Colonic mucosa (tissue), 4 donors: ENCODE results near the gene NIN. TPM values are rescaled to one million over a fixed set of nuclear protein-coding genes. Genes with fewer than 3 reads are reported as not detected.

ENCODE experiments used
- DNase-seq: peaks from one replicate; pipeline ENCODE4 v3.0.0-alpha.2; 2020
- H3K27ac ChIP-seq: fragments of 200-600 bp; one replicate; pipeline ENCODE4 v1.8.0; 2021
- H3K27me3 ChIP-seq: fragments of 200-600 bp; one replicate; pipeline ENCODE4 v1.8.0; 2021
- H3K36me3 ChIP-seq: fragments of 200-600 bp; one replicate; pipeline ENCODE4 v1.8.0; 2021
- H3K4me1 ChIP-seq: fragments of 200-600 bp; one replicate; pipeline ENCODE4 v1.8.0; 2021; ENCODE audit warnings: mild to moderate bottlenecking
- H3K4me3 ChIP-seq: fragments of 200-600 bp; one replicate; pipeline ENCODE4 v1.8.0; 2021
- H3K9ac ChIP-seq, 2 donors: one replicate each; pipeline ENCODE4 v1.7.0; 2013; ENCODE audit warnings: control low read depth in 2 of 2, low read depth in 2 of 2, low read length in 2 of 2
- H3K9me3 ChIP-seq: fragments of 200-600 bp; one replicate; pipeline ENCODE4 v1.8.0; 2021
- CTCF ChIP-seq: fragments of 200-600 bp; IDR thresholded peaks from one replicate; pipeline ENCODE4 v1.8.0; 2022; ENCODE audit warnings: antibody characterized with exemption, mild to moderate bottlenecking
- intact Hi-C: fragments of 100-400 bp; cut with DNase I; formaldehyde crosslinking; loops from one replicate; pipeline ENCODE4 v1.14.1; 2022
- total RNA-seq, 2 donors: library from RNA; stranded (reverse); fragmentation: NEBNext Ultra II Directional in 1 of 2; extraction: Animal tissue kit (Norgen Biotek cat#: 25700) in 1 of 2; gene quantifications; one replicate each; pipeline ENCODE4 v1.2.1, GENCODE V29; 2021
- donor health status: healthy.
- donor health status: DM: no; HTN: no; CAD: no.
- donor health status: DM: no; HTN: no; CAD: no.

NIN gene
- total RNA-seq, 2 donors from 2014 or later: 13.7 to 19.8 TPM

GRCh38 chr14:50778721-50779483 is 52.1 kb downstream of the NIN start:
- no peaks in the 10 kb centered on the region for H3K27me3 ChIP-seq
- no peak for TF ChIP-seq CTCF
- intact Hi-C loops: loop anchor here (5.0 to 10.0 kb wide), 3 partner anchors 182 to 464 kb away; partner anchors contain the start of genes DMAC2L and L2HGDH
- H3K4me1 ChIP-seq: no peaks in the 10 kb centered on the region
- H3K9me3 ChIP-seq: no peaks in the 10 kb centered on the region
- H3K27ac ChIP-seq: no peak overlapping the region
- H3K9ac ChIP-seq: no peak overlapping the region
- H3K36me3 ChIP-seq: no peaks in the 10 kb centered on the region
- no peak overlapping the region for H3K4me3 ChIP-seq
- no peak for DNase-seq

- Histone ChIP-seq H3K4me1 (no peaks in the 10 kb centered on the region), H3K36me3 (no peaks in the 10 kb centered on the region), H3K27me3 (no peaks in the 10 kb centered on the region), H3K9ac (no peak overlapping the region), H3K27ac (no peak overlapping the region), H3K9me3 (no peaks in the 10 kb centered on the region), H3K4me3 (no peak overlapping the region)
- no peak for DNase-seq
- intact Hi-C loops: loop anchor here (5.0 to 10.0 kb wide), 3 partner anchors 179 to 462 kb away; partner anchors contain the start of genes DMAC2L and L2HGDH
- TF ChIP-seq CTCF: no peak
Measured at GRCh38 chr14:50776522-50776921, 54.4 kb downstream of the NIN start.

GRCh38 chr14:50775357-50775756 is 55.6 kb downstream of the NIN start:
- H3K9me3 ChIP-seq: no peaks in the 10 kb centered on the region
- H3K36me3 ChIP-seq: no peaks in the 10 kb centered on the region
- H3K9ac ChIP-seq: no peak overlapping the region
- peak overlapping the region; percentile 19 for H3K27ac ChIP-seq
- no peaks in the 10 kb centered on the region for H3K27me3 ChIP-seq
- TF ChIP-seq CTCF: no peak
- no peaks in the 10 kb centered on the region for H3K4me1 ChIP-seq
- no peak for DNase-seq
- H3K4me3 ChIP-seq: no peak overlapping the region
- intact Hi-C loops: loop anchor here (5.0 to 10.0 kb wide), 3 partner anchors 178 to 461 kb away; partner anchors contain the start of genes DMAC2L and L2HGDH

- Histone ChIP-seq H3K27me3 (no peaks in the 10 kb centered on the region), H3K9ac (no peak overlapping the region), H3K4me1 (no peaks in the 10 kb centered on the region), H3K4me3 (no peak overlapping the region), H3K36me3 (no peaks in the 10 kb centered on the region), H3K27ac (peak overlapping the region; percentile 19), H3K9me3 (no peaks in the 10 kb centered on the region)
- DNase-seq: no peak
- TF ChIP-seq CTCF: no peak
- intact Hi-C loops: loop anchor here (5.0 to 10.0 kb wide), 3 partner anchors 177 to 460 kb away; partner anchors contain the start of genes DMAC2L and L2HGDH
Measured at GRCh38 chr14:50774542-50775267, 56.3 kb downstream of the NIN start.

GRCh38 chr14:50773632-50774541 is 57.1 kb downstream of the NIN start:
- H3K4me3 ChIP-seq: no peak overlapping the region
- H3K27ac ChIP-seq: no peak overlapping the region
- H3K9ac ChIP-seq: peak overlapping the region in 1 of 2 donors; percentile 17
- peak; percentile 41 for DNase-seq
- TF ChIP-seq CTCF: peak; percentile 69
- H3K27me3 ChIP-seq: no peaks in the 10 kb centered on the region
- intact Hi-C loops: loop anchor here (10.0 kb wide), 1 partner anchor 459 kb away; the partner anchor contains the start of genes DMAC2L and L2HGDH
- H3K9me3 ChIP-seq: no peaks in the 10 kb centered on the region
- H3K36me3 ChIP-seq: no peaks in the 10 kb centered on the region
- no peaks in the 10 kb centered on the region for H3K4me1 ChIP-seq
